ENCODE measurements around the gene LMNTD2. TPM values are rescaled to one million over a fixed set of nuclear protein-coding genes. Genes with fewer than 3 reads are reported as not detected.

Gene LMNTD2
- polyA plus RNA-seq, 1 donor from 2014 or later: 0.61 TPM

GRCh38 chr11:545171-545570 is 15.4 kb downstream of the LMNTD2 start:
- H3K79me2 ChIP-seq (replicated peaks; ENCODE audit: insufficient read depth, low read length): no peaks in the 10 kb centered on the region
- H3K4me2 ChIP-seq (ENCODE audit: low read length): no peak overlapping the region
- no peaks in the 10 kb centered on the region for H3F3A ChIP-seq (ENCODE audit: insufficient read depth, low read length, poor library complexity, severe bottlenecking)
- no peaks in the 10 kb centered on the region for H4K20me1 ChIP-seq (ENCODE audit: insufficient read depth)
- TF ChIP-seq CTCF (IDR thresholded peaks at IDR 0.05; ENCODE audit: poor library complexity, severe bottlenecking) (no peak), EP300 (conservative IDR thresholded peaks at IDR 0.05; ENCODE audit: poor library complexity, severe bottlenecking) (no peak)
- no peak overlapping the region for H3K4me3 ChIP-seq (ENCODE audit: low read length)
- no peak overlapping the region for H3K9ac ChIP-seq (ENCODE audit: low read length)
- no peaks in the 10 kb centered on the region for H3K27me3 ChIP-seq (ENCODE audit: insufficient read depth, low read depth, low read length)
- H3K9me3 ChIP-seq (ENCODE audit: low read length): no peaks in the 10 kb centered on the region
- H3K27ac ChIP-seq (ENCODE audit: low read length): no peak overlapping the region
- H2AFZ ChIP-seq (ENCODE audit: low read depth, low read length): no peak overlapping the region
- H3K9me2 ChIP-seq (ENCODE audit: insufficient read depth, low read length): no peaks in the 10 kb centered on the region
- no peaks in the 10 kb centered on the region for H3K36me3 ChIP-seq (ENCODE audit: insufficient read depth, low read length)

GRCh38 chr11:544817-545166 is 15.7 kb downstream of the LMNTD2 start:
- H3K36me3 ChIP-seq (ENCODE audit: insufficient read depth, low read length): no peaks in the 10 kb centered on the region
- H3K9me3 ChIP-seq (ENCODE audit: low read length): no peaks in the 10 kb centered on the region
- no peaks in the 10 kb centered on the region for H3F3A ChIP-seq (ENCODE audit: insufficient read depth, low read length, poor library complexity, severe bottlenecking)
- H4K20me1 ChIP-seq (ENCODE audit: insufficient read depth): no peaks in the 10 kb centered on the region
- no peak overlapping the region for H3K9ac ChIP-seq (ENCODE audit: low read length)
- H3K79me2 ChIP-seq (replicated peaks; ENCODE audit: insufficient read depth, low read length): no peaks in the 10 kb centered on the region
- H3K27me3 ChIP-seq (ENCODE audit: insufficient read depth, low read depth, low read length): no peaks in the 10 kb centered on the region
- H3K4me2 ChIP-seq (ENCODE audit: low read length): no peak overlapping the region
- TF ChIP-seq RAD21 (conservative IDR thresholded peaks at IDR 0.05) (no peak), REST (IDR thresholded peaks at IDR 0.05; ENCODE audit: borderline replicate concordance) (no peak), EP300 (conservative IDR thresholded peaks at IDR 0.05; ENCODE audit: poor library complexity, severe bottlenecking) (no peak), SMC3 (conservative IDR thresholded peaks at IDR 0.05; ENCODE audit: poor library complexity) (no peak), CTCF (IDR thresholded peaks at IDR 0.05; ENCODE audit: poor library complexity, severe bottlenecking) (no peak), EZH2 (IDR thresholded peaks at IDR 0.05; ENCODE audit: borderline replicate concordance, insufficient read depth, low read length, poor library complexity, severe bottlenecking) (no peak), MXI1 (conservative IDR thresholded peaks at IDR 0.05; ENCODE audit: poor library complexity, severe bottlenecking) (no peak), POLR2AphosphoS5 (IDR thresholded peaks at IDR 0.05) (no peak)
- no peak overlapping the region for H3K4me3 ChIP-seq (ENCODE audit: low read length)
- H3K9me2 ChIP-seq (ENCODE audit: insufficient read depth, low read length): no peaks in the 10 kb centered on the region
- no peak overlapping the region for H2AFZ ChIP-seq (ENCODE audit: low read depth, low read length)
- no peak overlapping the region for H3K27ac ChIP-seq (ENCODE audit: low read length)
